ENCODE results near the gene ID1. TPM values are rescaled to one million over a fixed set of nuclear protein-coding genes. Genes with fewer than 3 reads are reported as not detected.
"Not testable (repeated sequence)": the region's sequence is repeated elsewhere in the genome, so short reads cannot be mapped to it uniquely, and the experiment has no call there.

The ID1 gene
- total and polyA plus RNA-seq, 9 donors: 21.2 to 79.2 (median 36.5) TPM

- Histone ChIP-seq H3K36me3 (ENCODE audit: control insufficient read depth, insufficient read depth, low read length) (no peaks in the 10 kb centered on the region), H3K4me1 (ENCODE audit: control insufficient read depth, insufficient read depth, low read length) (no peaks in the 10 kb centered on the region), H3K27me3 (ENCODE audit: control insufficient read depth, insufficient read depth, low read length) (no peaks in the 10 kb centered on the region), H3K27ac (ENCODE audit: low read length) (no peak overlapping the region), H3K4me3 (ENCODE audit: low read length) (no peak overlapping the region), H3K9me3 (replicated peaks; ENCODE audit: control insufficient read depth, low read depth, low read length) (no peaks in the 10 kb centered on the region)
- no peak for DNase-seq
- 30% methylated on average over 2 of the region's 13 CpGs for WGBS (ENCODE audit: insufficient coverage)
These were observed 23.7 kb upstream of the ID1 start for GRCh38 chr20:31581391-31581790.

DNA sequence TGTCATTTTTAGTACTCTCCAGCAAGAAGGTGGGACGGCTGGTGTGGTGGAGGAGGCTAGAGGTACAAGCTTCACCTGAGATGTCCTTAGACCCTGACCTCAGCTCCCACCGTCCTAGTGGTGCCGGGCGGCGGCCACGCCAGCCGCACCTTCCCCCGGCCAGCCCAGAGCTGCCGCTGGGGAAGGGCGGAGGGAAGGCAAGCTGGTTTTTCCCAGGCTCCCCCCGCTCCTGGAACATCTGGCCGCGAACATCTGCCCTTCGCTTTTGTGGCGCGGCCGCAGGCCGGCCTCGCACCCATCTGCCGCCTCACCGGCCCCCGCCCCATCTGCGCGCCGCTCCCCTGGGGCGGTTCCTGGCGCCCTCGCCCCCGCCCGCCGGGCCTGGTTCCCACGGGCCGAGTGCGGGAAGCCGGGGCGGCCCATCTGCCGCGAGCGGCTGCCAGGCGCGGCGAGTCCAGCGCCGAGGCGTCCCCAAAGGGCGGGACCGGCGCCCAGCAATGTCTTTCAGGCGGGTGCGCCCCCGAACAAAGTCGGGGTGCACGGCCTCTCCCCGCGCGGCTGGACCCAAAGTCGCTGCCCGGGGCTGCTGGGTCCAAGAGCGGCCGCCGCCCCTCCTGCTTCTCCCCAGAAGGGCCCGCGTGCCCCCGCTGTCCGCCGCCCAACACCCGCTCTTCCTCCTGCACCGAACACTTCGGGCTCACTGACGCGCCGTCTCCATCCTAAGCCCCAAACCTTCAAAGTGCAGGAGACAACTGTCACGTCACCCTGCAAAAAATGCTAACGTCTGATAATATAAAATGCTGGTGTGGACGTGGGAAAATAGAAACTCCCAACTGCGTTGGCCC, 17.3 kb upstream of the ID1 start:
- H3K27ac ChIP-seq (ENCODE audit: low read length): no peak overlapping the region

DNA sequence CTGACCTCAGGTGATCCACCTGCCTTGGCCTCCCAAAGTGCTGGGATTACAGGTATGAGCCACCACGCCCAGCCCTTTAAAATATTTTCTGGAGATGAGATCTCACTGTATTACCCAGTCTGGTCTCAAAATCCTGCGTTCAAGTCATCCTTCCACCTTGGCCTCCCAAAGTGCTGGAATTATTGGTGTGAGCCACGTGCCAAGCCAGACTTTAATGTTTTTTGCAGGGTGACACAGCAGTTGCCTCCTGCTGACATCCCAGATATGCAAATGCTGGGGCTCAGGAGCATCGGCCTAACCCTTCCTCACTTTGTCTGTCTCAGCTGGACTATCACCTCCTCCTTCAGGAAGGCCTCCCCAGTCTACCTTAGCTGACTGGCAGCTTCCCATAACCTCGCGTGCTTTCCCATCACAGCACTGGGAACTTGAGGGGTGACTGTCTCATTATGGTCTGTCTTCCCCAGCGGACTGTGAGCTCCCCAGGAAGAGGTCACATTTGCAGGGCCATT, 14.3 kb upstream of the ID1 start:
- Histone ChIP-seq H3K4me3 (ENCODE audit: low read length) (no peak overlapping the region), H3K27ac (ENCODE audit: low read length) (no peak overlapping the region), H3K9me3 (replicated peaks; ENCODE audit: control insufficient read depth, low read depth, low read length) (no peaks in the 10 kb centered on the region), H3K27me3 (ENCODE audit: control insufficient read depth, insufficient read depth, low read length) (no peaks in the 10 kb centered on the region), H3K4me1 (ENCODE audit: control insufficient read depth, insufficient read depth, low read length) (peaks cover 18% of the 10 kb centered on the region), H3K36me3 (ENCODE audit: control insufficient read depth, insufficient read depth, low read length) (no peaks in the 10 kb centered on the region)
- WGBS (ENCODE audit: insufficient coverage): 67% methylated on average over 7 of the region's 7 CpGs
- no peak for DNase-seq

More for the DNA sequence above, 17.3 kb upstream of the ID1 start:
- no peaks in the 10 kb centered on the region for H3K9me3 ChIP-seq (replicated peaks; ENCODE audit: control insufficient read depth, low read depth, low read length)
- H3K4me1 ChIP-seq (ENCODE audit: control insufficient read depth, insufficient read depth, low read length): peaks cover 8% of the 10 kb centered on the region
- peak; percentile 66 for DNase-seq
- H3K36me3 ChIP-seq (ENCODE audit: control insufficient read depth, insufficient read depth, low read length): no peaks in the 10 kb centered on the region
- no peaks in the 10 kb centered on the region for H3K27me3 ChIP-seq (ENCODE audit: control insufficient read depth, insufficient read depth, low read length)
- under 1% methylated on average over 65 of the region's 76 CpGs for WGBS (ENCODE audit: insufficient coverage)
- H3K4me3 ChIP-seq (ENCODE audit: low read length): peak overlapping the region; percentile 29

DNA sequence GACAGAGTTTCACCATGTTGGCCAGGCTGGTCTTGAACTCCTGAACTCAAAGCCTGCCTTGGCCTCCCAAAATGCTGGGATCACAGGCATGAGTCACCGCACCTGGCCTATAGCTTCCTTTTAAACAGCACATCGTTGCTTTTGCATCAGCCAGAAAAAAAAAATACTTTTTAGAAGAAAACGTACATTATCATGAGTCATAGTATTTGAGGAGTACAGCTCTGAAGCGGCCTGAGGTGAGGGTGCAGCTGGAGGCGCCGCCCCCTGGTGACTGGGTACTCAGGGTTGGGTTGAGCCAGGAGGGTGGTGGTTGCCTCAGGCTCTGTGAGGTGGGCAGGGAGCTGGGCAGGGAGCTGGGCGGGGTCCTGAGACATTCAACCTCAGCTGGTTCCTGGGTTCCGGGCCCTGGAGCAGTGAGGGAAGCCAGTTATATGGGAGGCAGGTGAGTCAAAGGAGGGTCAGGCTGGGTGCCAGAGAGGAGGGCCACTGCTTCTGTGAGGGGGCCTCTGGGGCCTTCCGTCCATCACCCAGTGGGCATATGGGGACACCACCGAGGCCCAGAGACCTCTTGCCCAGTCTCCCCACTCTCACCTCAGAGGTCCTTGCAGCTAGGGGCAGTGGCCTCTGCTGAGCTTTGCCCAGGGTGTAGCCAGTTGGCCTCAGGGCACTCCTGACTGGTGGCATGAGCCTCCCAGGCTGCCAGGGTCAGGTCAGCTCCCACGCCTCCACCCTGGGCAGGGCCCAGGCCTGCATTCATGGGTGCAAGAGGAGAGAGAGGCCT, 11.7 kb upstream of the ID1 start:
- whole genome bisulfite sequencing (ENCODE audit: insufficient coverage): 87% methylated on average over 9 of the region's 11 CpGs
- Histone ChIP-seq H3K27ac (ENCODE audit: low read length) (no peak overlapping the region), H3K4me3 (ENCODE audit: low read length) (no peak overlapping the region), H3K4me1 (ENCODE audit: control insufficient read depth, insufficient read depth, low read length) (peaks cover 16% of the 10 kb centered on the region), H3K9me3 (replicated peaks; ENCODE audit: control insufficient read depth, low read depth, low read length) (no peaks in the 10 kb centered on the region), H3K36me3 (ENCODE audit: control insufficient read depth, insufficient read depth, low read length) (no peaks in the 10 kb centered on the region), H3K27me3 (ENCODE audit: control insufficient read depth, insufficient read depth, low read length) (no peaks in the 10 kb centered on the region)
- no peak for DNase-seq

GRCh38 chr20:31594002-31594557, 11.0 kb upstream of the ID1 start:
- Histone ChIP-seq H3K4me3 (ENCODE audit: low read length) (no peak overlapping the region), H3K27ac (ENCODE audit: low read length) (no peak overlapping the region), H3K9me3 (replicated peaks; ENCODE audit: control insufficient read depth, low read depth, low read length) (no peaks in the 10 kb centered on the region), H3K27me3 (ENCODE audit: control insufficient read depth, insufficient read depth, low read length) (no peaks in the 10 kb centered on the region), H3K36me3 (ENCODE audit: control insufficient read depth, insufficient read depth, low read length) (no peaks in the 10 kb centered on the region), H3K4me1 (ENCODE audit: control insufficient read depth, insufficient read depth, low read length) (peaks cover 16% of the 10 kb centered on the region)
- 95% methylated on average over 9 of the region's 13 CpGs for WGBS (ENCODE audit: insufficient coverage)
- DNase-seq: no peak

GRCh38 chr20:31594558-31595379, 10.3 kb upstream of the ID1 start:
- H3K9me3 ChIP-seq (replicated peaks; ENCODE audit: control insufficient read depth, low read depth, low read length): no peaks in the 10 kb centered on the region
- H3K27me3 ChIP-seq (ENCODE audit: control insufficient read depth, insufficient read depth, low read length): no peaks in the 10 kb centered on the region
- H3K36me3 ChIP-seq (ENCODE audit: control insufficient read depth, insufficient read depth, low read length): no peaks in the 10 kb centered on the region
- peaks cover 16% of the 10 kb centered on the region for H3K4me1 ChIP-seq (ENCODE audit: control insufficient read depth, insufficient read depth, low read length)
- DNase-seq: peak; percentile 41
- peak overlapping the region; percentile 62 for H3K27ac ChIP-seq (ENCODE audit: low read length)
- WGBS (ENCODE audit: insufficient coverage): 75% methylated on average over 9 of the region's 11 CpGs
- H3K4me3 ChIP-seq (ENCODE audit: low read length): no peak overlapping the region

DNA sequence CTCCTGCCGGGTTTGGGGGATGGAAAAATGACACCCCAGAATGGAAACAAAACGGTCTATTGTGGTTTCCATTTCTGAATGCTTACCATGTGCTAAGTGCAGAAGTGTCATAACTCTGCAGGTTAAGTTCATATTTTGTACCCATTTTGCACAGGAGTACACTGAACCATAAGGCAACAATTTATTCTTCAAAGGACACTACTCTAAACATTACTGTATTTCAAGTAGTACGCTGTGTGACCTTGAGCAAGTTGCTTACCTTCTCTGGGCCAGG, 9.8 kb upstream of the ID1 start:
- Histone ChIP-seq H3K4me3 (ENCODE audit: low read length) (no peak overlapping the region), H3K36me3 (ENCODE audit: control insufficient read depth, insufficient read depth, low read length) (no peaks in the 10 kb centered on the region), H3K9me3 (replicated peaks; ENCODE audit: control insufficient read depth, low read depth, low read length) (no peaks in the 10 kb centered on the region), H3K4me1 (ENCODE audit: control insufficient read depth, insufficient read depth, low read length) (peaks cover 16% of the 10 kb centered on the region), H3K27me3 (ENCODE audit: control insufficient read depth, insufficient read depth, low read length) (no peaks in the 10 kb centered on the region), H3K27ac (ENCODE audit: low read length) (peak overlapping the region; percentile 62)
- DNase-seq: no peak
- 57% methylated on average over 1 of the region's 3 CpGs for WGBS (ENCODE audit: insufficient coverage)

GRCh38 chr20:31595654-31596411, 9.3 kb upstream of the ID1 start:
- WGBS (ENCODE audit: insufficient coverage): 17% methylated on average over 14 of the region's 15 CpGs
- H3K27ac ChIP-seq (ENCODE audit: low read length): peak overlapping the region; percentile 62
- no peaks in the 10 kb centered on the region for H3K36me3 ChIP-seq (ENCODE audit: control insufficient read depth, insufficient read depth, low read length)
- peak; percentile 82 for DNase-seq
- no peaks in the 10 kb centered on the region for H3K27me3 ChIP-seq (ENCODE audit: control insufficient read depth, insufficient read depth, low read length)
- no peaks in the 10 kb centered on the region for H3K9me3 ChIP-seq (replicated peaks; ENCODE audit: control insufficient read depth, low read depth, low read length)
- no peak overlapping the region for H3K4me3 ChIP-seq (ENCODE audit: low read length)
- peaks cover 16% of the 10 kb centered on the region for H3K4me1 ChIP-seq (ENCODE audit: control insufficient read depth, insufficient read depth, low read length)

DNA sequence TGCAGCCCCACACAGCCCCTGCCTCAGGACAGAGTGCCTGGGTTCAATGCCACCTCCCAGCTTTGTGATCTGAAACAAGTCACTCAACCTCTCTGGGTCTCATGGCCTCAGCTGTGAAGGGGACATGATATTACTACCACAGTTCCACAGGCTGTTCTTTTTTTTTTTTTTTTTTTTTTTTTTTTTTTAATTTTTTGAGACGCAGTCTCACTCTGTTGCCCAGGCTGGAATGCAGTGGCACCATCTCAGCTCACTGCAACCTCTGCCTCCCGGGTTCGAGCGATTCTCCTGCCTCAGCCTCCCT, 8.7 kb upstream of the ID1 start:
- H3K36me3 ChIP-seq (ENCODE audit: control insufficient read depth, insufficient read depth, low read length); H3K4me3 ChIP-seq (ENCODE audit: low read length); H3K9me3 ChIP-seq (replicated peaks; ENCODE audit: control insufficient read depth, low read depth, low read length); H3K27me3 ChIP-seq (ENCODE audit: control insufficient read depth, insufficient read depth, low read length); DNase-seq: not testable (repeated sequence)
- peaks cover 16% of the 10 kb centered on the region for H3K4me1 ChIP-seq (ENCODE audit: control insufficient read depth, insufficient read depth, low read length)
- H3K27ac ChIP-seq (ENCODE audit: low read length): peak overlapping the region; percentile 62
- whole genome bisulfite sequencing (ENCODE audit: insufficient coverage): no CpG with 5 or more reads among the region's 4 CpGs
